ENCODE measurements around the gene MTM1.

Gene MTM1

GRCh38 chrX:150607201-150607600 lies 38.8 kb downstream of the MTM1 start:
- no peak for DNase-seq

GRCh38 chrX:150610043-150610442 lies 41.6 kb downstream of the MTM1 start:
- DNase-seq, result no peak

GRCh38 chrX:150610446-150610845 lies 42.0 kb downstream of the MTM1 start:
- DNase-seq, result no peak

- no peak for DNase-seq
Measured at GRCh38 chrX:150615356-150615755, 46.9 kb downstream of the MTM1 start.

GRCh38 chrX:150616179-150616862 lies 47.9 kb downstream of the MTM1 start:
- no peak for DNase-seq

- DNase-seq, result no peak
Measured at GRCh38 chrX:150616863-150617198, 48.4 kb downstream of the MTM1 start.

GRCh38 chrX:150621652-150622051 lies 53.2 kb downstream of the MTM1 start:
- no peak for DNase-seq

GRCh38 chrX:150623583-150623982 lies 55.2 kb downstream of the MTM1 start:
- DNase-seq, result no peak

- DNase-seq, result no peak
Measured at GRCh38 chrX:150625097-150625496, 56.7 kb downstream of the MTM1 start.

- no peak for DNase-seq
Measured at GRCh38 chrX:150625875-150626274, 57.5 kb downstream of the MTM1 start.

GRCh38 chrX:150627957-150628356 lies 59.5 kb downstream of the MTM1 start:
- no peak for DNase-seq

- no peak for DNase-seq
Measured at GRCh38 chrX:150635952-150636351, 67.5 kb downstream of the MTM1 start.

GRCh38 chrX:150642423-150642822 lies 74.0 kb downstream of the MTM1 start:
- DNase-seq, result no peak

- no peak for DNase-seq
Measured at GRCh38 chrX:150643271-150643670, 74.8 kb downstream of the MTM1 start.

GRCh38 chrX:150643958-150644357 lies 75.5 kb downstream of the MTM1 start:
- DNase-seq, result no peak

- DNase-seq, result no peak
Measured at GRCh38 chrX:150644422-150644821, 76.0 kb downstream of the MTM1 start.

GRCh38 chrX:150647331-150647730 lies 78.9 kb downstream of the MTM1 start:
- no peak for DNase-seq

GRCh38 chrX:150648296-150648940 lies 80.0 kb downstream of the MTM1 start:
- DNase-seq, result no peak

GRCh38 chrX:150649096-150649870 lies 80.9 kb downstream of the MTM1 start:
- no peak for DNase-seq

- no peak for DNase-seq
Measured at GRCh38 chrX:150651906-150652305, 83.5 kb downstream of the MTM1 start.

GRCh38 chrX:150655788-150656187 lies 87.4 kb downstream of the MTM1 start:
- DNase-seq, result no peak

GRCh38 chrX:150663073-150663472 lies 94.7 kb downstream of the MTM1 start:
- no peak for DNase-seq

- DNase-seq, result no peak
Measured at GRCh38 chrX:150664290-150664689, 95.9 kb downstream of the MTM1 start.

- no peak for DNase-seq
Measured at GRCh38 chrX:150676221-150676620, 107.8 kb downstream of the MTM1 start.
